IPS-NIHi7 (cell line): Measurements from ENCODE around the gene CGB1.
"Not testable (repeated sequence)": the region's sequence is repeated elsewhere in the genome, so short reads cannot be mapped to it uniquely, and the experiment has no call there.

Source experiments
- DNase-seq: peaks from one replicate; pipeline ENCODE4 v3.0.0; 2012; ENCODE audit warnings: mixed read lengths; ENCODE audit errors: extremely low spot score

The CGB1 gene

DNA sequence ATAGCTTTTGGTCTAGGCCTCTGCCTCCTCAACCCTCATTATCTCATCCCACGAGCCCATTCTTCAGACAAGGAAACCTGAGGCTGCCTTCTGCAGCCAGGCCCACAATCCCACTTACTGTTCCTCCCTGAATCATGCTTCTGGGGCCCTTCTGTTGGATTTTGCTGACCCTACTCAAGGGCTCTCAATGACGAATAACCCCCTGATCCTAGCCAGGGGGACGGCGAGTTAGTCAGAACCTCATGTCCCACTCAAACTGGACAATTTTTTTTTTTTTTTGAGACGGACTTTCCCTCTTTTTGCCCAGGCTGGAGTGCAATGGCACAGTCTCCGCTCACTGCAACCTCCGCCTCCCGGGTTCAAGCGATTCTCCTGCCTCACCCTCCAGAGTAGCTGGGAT, 14.6 kb downstream of the CGB1 start:
- DNase-seq: no peak

DNA sequence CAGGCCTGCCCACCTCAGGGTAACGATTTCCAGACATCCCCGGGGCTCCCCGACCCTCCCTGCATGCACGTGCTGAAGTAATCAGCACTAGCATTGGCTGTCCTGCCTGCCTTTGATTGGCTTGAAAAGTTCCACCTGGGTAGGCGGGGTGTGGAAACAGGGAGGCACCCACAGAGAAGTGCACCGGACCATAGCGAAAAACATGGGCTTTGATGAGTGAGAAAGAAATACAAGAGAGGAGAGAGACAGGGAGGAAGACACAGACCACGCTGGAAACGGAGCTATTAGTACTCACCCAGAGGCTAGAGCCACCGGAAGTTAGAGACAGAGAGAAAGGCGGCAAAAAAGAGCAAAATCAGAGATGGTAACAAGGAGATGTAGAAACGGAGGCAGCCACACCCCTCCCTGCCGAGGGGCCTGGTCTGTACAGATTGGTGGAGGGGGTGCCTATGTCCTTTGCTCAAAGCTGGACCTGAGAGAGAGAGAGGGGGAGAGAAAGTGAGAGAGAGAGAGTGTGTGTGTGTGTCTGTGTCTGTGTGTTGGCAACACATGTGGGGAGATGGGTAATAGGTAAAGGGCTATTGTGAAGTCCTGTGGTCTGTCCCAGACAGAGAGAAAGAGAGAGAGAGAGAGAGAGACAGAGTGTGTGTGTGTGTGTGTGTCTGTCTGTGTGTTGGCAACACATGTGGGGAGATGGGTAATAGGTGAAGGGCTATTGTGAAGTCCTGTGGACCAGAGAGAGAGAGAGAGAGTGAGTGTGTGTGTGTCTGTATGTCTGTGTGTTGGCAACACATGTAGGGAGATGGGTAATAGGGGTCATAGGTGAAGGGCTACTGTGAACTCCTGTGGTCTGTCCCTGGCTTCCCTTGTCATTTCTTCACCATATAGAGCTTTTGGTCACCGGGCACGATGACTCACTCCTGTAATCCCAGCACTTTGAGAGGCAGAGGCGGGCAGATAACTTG, 15.5 kb downstream of the CGB1 start:
- no peak for DNase-seq

DNA sequence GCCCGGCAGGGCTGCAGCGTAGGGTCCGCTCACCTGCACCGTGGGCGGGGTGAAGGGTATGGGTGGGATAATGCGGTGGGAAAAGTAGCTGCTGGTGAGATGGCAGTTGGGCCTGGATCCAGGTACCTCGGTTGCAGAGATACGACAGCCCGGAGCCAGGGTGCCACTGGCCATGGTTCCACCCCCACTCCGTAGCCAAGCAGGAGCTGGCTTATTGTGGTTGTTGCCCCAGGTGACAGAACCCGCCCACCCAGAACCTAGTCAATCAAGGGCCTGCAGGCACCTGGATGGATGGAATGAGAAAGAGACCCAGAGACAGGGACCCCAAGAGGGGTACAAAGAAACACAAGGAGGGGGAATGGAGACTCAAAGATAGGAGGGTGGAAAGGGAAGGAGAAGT, 16.4 kb downstream of the CGB1 start:
- DNase-seq: peak; percentile 41

DNA sequence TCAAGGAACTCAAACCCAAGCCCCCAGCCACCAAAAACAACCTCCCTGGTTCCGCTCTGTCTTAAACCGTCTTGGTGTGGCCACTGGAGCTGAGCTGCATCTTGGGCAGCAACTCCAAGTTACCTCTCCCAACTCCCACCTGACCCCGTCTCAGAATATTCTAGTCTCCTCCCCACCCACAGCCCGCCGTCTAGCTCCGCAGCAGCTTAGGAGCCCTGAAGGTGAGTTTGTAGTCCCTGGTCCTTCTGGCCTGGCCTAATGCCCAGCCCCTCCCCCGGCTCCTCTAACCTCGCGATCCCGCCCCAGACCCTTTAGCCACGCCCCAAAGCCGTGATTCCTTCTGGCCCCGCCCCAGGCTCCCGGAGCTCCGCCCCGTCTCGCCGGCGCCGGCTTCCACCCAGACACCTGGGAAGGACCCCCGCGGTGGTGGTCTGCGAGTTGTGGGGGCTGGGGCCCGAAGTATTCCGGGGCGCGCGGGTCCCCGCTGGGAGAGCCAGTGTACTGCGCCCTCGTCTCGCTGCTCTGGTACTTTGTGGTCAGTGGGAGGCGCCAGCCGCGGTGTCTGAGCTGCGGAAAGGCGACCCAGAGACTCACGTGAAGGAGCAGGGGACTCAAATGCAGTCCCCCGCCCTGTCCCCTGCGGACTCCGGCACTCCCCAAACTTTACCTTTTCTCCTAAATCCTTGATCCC, 17.3 kb downstream of the CGB1 start:
- peak; percentile 79 for DNase-seq

DNA sequence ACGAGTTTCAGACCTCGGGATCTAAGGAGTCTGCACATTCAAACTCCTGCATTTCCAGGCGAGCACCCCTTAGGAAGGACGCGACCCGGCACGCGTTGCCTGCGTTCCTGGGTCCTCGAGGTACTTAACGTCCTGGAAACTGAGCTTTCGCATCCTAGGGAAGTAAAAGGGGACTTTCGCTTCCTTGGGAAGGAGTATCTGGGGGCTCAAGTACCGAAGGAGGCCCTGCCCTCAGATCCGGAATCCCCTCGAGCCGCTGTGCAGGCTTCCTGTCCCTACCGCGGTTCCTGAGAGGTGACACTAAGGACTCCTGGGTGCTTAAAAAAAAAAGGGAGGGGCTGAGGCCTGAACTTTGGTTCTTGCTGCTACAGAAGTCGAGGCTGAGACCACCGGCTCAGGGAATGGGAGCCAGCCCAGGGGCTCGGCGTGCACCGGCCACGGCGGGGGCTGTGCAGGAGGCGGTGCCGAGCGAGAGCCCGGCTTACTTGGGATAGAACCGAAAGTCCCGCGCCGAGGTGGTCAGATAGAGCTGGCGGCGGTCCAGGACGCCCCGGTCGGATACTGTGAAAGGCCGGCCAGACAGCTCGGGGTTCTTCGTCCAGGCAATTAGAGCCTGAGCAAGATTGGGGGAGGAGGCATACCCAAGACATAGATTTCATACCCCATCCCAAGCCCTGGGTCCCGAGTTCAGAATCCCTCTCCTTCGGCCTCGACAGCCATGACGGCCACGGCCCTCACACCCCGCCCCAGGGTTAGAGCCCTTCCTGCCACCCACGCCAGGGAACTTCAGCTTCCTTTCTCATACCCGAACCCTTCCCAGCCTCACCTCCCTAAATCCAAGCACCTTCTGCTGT, 18.1 kb downstream of the CGB1 start:
- DNase-seq: not testable (repeated sequence)

DNA sequence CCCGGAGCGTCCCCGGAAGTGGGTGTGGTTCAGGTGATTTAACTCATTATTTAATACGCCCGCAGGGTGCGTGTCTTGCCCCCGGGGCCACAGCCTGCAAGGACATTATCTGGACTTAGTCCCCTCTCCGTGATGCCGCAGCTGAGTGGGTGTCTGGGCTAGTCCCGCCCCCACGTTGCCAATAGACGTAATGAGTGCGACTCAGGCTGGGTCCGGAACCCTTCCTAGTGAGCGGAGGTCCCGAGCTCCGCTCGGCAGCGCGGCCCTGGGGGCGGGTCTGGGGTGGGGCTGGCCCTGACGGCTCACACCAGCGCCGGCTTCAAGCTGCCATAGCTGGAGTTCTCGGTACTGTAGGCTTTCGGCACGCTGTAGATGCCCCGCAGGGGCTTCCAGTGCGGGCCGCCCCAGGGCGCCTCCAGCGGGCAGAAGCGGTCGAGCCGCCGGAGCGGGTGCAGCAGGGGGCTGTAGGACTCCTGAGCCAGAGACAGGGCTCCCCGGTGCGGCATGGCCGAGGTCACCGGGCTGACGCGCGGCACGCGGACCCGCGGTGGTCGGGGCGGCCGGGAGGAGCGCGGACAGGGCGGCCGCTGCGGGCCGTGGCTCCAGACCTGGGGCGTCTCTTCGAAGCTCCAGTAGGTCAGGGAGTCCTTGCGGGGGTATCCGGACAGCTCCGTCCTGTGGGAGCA, 18.9 kb downstream of the CGB1 start:
- peak; percentile 85 for DNase-seq

DNA sequence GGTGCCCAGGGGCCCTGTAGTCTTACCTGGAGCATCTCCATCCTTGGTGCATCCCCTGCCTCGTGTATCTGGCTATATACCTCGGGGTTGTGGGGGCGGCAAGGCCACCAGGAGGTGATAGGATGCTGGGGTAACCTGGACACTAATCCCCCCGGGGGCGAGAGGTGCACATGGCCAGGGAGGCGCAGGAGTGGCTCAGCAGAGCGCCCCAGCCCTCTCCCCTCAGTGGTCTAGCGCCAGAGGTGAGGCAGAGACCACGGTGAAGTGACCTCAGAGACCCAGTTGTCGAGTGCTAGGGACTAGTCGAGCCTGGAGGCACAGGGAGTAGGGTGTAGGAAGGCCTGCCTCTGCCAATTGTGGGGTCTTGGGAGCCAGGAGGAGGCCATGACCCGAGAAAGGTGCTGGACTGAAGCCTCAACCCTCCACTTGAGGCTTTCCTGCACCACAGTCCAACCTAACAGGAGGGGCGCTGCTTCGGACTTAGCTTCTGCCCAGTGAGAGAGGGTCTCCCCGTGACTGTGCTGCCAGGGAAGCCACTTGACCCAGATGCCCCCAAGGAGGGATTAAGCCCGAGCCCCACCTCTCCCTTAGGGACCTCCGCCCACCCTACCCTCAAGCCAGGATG, 19.5 kb downstream of the CGB1 start, which contains the start of gene LHB:
Gene LHB, minus strand, starts transcription at position 51 of the 625 bp plus-strand sequence. Its CDS starts 10 bp downstream, at position 41.
- DNase-seq: no peak

DNA sequence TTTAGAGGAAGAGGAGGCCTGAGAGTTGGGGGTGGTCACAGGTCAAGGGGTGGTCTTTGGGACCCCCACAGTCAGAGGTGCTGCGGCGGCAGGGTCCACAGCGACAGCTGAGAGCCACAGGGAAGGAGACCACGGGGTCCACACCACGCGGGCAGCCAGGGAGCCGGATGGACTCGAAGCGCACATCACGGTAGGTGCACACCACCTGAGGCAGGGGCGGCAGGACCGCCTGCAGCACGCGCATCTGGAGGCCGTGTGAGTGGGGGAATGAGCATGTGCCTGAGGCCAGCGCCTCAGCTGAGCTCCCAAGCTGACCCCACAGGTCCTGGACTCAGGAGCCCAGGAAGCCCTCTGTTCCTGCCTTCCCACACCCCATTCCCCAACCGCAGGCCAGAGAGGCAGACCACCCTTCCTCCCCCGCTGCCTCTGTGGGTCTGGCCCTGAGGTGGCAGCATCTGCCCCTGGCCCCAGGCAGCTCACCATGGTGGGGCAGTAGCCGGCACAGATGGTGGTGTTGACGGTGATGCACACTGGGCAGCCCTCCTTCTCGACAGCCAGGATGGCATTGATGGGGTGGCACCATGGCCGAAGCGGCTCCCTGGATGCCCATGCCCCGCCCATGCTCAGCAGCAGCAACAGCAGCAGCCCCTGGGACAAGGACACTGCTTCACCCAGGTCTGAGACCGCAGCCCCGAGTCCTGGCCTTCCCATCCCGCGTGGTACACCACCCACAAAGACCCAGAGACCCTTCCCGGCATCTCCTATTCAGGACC, 20.4 kb downstream of the CGB1 start:
- no peak for DNase-seq

DNA sequence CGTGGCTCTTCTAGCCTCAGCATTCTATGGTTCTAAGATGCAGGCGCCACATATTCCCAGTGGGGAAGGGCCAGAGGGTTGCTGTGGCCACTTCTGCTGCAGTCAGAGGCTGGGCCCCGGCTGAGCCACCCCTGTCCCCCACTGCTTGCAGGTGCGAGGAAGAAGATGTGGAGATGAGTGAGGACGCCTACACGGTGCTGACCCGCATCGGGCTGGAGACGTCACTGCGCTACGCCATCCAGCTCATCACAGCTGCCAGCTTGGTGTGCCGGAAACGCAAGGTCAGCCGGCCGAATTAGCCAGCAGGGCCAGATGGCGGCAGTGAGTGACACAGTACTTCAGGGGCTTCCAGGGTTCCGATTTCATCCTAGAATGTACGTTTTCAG, 21.8 kb downstream of the CGB1 start:
- no peak for DNase-seq

DNA sequence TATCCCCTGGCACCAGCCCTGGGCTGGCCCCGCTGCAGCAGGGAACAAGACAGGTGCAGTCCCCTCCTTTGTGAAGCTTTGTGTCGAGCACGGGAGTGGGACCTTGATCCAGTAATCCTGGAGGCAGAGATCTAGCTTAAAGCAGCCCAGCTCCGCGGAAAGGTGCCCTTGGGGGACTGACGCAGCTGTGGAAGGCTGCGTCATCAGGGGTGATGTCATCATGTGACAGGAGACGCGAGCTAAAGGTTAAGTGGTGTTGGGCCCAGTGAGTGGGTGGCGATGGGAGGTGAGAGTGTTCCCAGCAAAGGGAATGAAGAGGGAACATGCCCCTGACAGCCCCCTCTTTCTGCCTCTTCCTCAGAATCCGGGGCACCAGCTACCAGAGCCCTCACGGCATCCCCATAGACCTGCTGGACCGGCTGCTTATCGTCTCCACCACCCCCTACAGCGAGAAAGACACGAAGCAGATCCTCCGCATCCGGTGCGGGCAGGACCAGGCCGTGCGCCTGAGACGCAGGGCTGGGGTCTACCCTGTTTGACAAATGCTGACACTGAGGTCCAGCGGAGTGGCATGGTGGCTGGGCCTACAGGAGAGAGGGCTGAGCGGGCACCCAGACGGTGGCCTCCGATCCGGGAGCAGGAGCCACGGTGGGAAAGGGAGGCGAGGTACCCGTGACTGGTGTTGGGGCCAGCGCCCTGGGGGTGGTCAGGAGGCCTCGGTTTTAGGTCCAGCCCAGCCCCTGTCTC, 22.4 kb downstream of the CGB1 start:
- no peak for DNase-seq

DNA sequence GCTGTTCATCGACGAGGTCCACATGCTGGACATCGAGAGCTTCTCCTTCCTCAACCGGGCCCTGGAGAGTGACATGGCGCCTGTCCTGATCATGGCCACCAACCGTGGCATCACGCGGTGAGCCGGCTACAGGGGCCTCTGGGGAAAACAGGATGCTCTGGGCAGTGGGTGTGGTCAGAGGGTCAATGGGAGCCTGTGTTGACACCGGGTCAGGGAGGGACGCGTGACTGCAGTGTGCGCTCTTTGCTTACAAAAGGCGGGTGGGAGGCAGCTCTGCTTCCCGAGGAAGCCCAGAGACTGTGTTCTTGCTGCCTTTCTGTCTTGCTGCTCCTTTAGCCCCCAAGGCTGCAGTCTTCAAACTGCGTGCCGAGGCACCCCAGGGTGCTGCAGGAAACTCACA, 25.5 kb downstream of the CGB1 start:
- DNase-seq: no peak

DNA sequence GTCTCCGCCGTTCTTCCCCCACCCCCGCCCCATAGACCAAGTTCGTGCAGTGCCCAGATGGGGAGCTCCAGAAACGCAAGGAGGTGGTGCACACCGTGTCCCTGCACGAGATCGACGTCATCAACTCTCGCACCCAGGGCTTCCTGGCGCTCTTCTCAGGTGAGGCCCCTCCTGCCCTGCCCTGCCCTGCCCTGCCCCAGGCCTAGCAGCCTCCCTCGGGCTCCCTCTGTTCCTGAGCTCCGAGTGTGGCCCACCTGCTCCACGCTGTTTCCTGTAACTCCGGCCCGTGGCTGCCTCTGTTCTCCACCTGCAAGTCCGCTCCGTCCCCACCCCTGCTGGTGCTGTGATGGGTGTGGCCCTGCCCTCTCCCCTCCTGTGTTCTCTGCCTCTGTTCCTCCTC, 26.2 kb downstream of the CGB1 start:
- DNase-seq: no peak

DNA sequence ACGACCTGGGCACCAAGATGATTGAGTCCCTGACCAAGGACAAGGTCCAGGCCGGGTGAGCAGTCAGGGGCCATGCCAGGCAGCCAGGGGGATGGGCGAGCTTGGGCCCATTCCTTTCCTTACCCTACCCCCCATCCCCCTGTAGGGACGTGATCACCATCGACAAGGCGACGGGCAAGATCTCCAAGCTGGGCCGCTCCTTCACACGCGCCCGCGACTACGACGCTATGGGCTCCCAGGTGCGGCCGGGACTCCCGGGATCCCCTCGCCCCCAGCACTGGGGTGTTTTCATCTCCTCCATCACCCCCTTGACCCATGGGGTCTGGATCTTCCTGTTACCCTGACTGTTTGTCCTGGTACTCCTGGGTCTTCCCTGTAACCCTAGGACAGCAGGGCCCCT, 26.9 kb downstream of the CGB1 start:
- DNase-seq: no peak

DNA sequence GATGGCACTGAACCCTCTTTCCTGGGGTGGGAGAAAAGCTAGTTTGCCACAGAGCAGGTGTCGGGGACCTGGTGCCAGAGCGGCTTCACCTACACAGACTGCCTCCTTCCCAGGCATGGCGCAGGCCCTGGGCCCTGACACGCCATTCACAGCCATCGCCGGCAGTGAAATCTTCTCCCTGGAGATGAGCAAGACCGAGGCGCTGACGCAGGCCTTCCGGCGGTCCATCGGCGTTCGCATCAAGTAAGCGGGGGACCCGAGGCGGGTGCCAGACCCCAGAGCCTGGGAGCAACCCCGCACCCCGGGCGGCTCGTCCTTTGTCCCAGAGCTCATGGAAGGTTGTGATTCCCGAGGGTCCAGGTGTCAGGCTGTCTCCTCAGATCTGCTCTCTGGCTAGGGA, 29.8 kb downstream of the CGB1 start:
- DNase-seq: no peak

DNA sequence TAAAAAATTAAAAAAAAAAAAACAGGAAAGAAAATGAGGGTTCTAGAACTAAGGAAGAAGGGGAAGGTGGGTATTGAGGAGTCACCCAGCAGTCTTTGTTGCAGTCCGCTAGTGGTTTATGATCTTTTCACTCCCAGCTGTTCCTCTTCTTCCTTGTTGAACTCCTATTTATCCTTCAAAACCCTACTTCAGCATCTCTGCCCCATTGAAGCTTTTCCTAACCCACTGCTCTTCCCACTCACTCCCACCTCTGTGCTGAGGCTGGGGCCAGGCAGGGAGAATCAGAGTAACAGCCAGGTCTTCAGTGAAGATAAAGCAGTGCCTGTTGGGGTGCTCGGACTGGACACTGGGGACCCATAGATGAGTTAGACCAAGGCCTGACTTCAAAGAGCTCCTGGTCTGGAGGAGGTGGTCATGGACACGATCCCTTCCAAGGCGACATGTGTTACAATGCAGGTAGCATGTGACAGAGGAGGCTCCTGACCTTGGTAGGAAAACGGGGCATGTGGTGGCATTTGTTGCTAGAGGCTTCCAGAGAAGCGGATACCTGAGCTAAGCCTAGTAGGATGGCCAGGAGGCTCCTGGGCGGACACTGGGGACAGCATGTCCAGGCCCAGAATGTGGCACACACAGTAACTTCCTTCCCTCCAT, 31.6 kb downstream of the CGB1 start:
- DNase-seq: no peak

DNA sequence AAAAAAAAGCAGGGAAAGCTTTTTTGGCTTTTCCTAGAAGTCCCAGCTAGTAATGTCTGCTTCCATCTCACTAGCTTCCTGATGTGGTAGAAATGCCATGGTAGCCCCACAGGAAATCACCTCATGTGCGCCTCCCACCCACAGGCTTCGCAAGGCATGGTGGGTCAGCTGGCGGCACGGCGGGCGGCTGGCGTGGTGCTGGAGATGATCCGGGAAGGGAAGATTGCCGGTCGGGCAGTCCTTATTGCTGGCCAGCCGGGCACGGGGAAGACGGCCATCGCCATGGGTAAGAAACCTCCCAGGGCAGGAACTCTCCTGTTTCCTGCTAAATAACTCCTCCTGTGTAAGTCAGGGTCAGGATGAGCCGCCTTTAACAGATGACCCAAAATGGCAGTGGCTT, 32.6 kb downstream of the CGB1 start:
- no peak for DNase-seq

DNA sequence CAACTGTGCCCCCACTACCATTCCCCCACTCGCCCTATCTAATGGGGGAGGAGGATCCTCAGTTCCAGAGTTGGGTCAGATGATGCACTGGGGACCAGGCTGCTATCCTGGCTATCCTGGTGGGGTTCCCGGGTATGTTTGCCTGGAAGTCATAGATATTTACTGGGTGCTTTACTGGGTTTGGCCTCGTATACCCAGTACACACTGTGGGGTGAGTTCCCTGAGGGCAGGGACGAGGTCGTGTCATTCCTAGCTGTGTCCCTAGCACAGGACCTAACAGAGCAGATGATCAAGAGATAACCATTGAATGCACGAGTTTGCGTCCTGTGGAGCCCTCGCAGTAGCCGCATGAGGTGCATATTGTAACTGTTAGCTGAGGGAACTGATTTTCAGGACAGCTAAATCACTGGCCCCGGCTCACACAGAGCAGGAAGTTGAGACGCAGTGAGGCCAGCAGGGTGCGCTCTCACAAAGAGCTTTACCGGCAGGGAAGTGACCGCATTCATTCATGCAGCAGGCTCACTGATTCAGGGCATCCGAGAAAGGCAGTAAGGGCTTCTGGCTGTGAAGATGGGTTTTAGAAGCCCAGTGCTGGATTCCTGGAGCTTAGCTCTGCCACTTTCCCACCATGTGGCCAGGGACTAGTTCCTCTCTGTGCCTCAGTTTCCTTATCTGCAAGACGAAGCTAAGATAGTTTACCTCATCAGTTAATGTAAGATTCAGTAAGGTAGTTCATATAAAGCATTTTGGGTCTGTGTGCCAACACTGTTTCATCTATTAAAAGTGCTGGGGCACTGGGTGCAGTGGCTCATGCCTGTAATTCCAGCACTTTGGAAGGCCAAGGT, 37.0 kb downstream of the CGB1 start:
- DNase-seq: peak; percentile 84

DNA sequence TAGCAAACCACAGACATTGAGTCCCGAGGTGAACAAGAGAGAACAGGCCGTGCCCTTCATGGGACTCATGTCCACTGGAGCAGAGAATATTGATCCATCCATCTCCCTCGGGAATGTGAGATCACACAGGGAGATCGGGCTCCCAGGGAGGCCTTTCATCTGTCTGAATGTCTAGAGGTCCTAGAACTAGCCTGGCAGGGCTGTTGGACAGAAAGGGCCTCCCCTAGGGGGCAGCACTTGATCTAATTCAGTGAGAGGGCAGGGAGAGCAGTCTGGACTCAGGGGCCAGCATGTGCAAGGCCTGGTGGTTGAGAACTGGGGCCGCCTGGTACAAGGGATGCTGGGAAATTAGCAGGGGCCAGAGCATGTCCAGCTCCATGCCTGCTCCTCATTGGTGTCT, 38.7 kb downstream of the CGB1 start:
- DNase-seq: peak; percentile 72
